GM12801 (cell line): Measurements from ENCODE around the gene VEPH1.

Experiments
- CTCF ChIP-seq: IDR thresholded peaks from one replicate; pipeline ENCODE4 v1.5.1; 2011; ENCODE audit warnings: control low read depth; ENCODE audit not compliant: insufficient read length; ENCODE audit errors: extremely low read depth

VEPH1 gene

GRCh38 chr3:157310329-157311052 lies 192.7 kb downstream of the VEPH1 start:
- TF ChIP-seq CTCF, result no peak

GRCh38 chr3:157306502-157306901 lies 196.7 kb downstream of the VEPH1 start:
- TF ChIP-seq CTCF, result no peak

GRCh38 chr3:157305392-157305791 lies 197.8 kb downstream of the VEPH1 start:
- no peak for TF ChIP-seq CTCF

GRCh38 chr3:157301755-157302154 lies 201.5 kb downstream of the VEPH1 start:
- no peak for TF ChIP-seq CTCF

GRCh38 chr3:157300981-157301663 lies 202.1 kb downstream of the VEPH1 start:
- TF ChIP-seq CTCF, result no peak

GRCh38 chr3:157300094-157300493 lies 203.1 kb downstream of the VEPH1 start:
- no peak for TF ChIP-seq CTCF

GRCh38 chr3:157297328-157297915 lies 205.8 kb downstream of the VEPH1 start:
- TF ChIP-seq CTCF, result no peak
